Right lobe of liver (tissue), 4 donors: ENCODE results near the gene SLCO2A1.

Experiments
- CTCF ChIP-seq, 4 donors: fragments of 200-600 bp in 3 of 4; fragments of 450-650 bp in 1 of 4; IDR thresholded peaks; one replicate each; pipeline versions ENCODE4 v1.5.1 to v1.8.0; 2016 to 2022; ENCODE audit warnings: antibody characterized with exemption in 4 of 4, mild to moderate bottlenecking in 2 of 4
- POLR2A ChIP-seq: fragments of 450-650 bp; IDR thresholded peaks from one replicate; pipeline ENCODE4 v1.6.1; 2017; ENCODE audit warnings: antibody characterized with exemption, mild to moderate bottlenecking
- donor health status: DM: no; HTN: no; CAD: no.
- donor health status: DM: no; HTN: no; CAD: no.
- donor health status: DM: no; HTN: yes; CAD: no.

GRCh38 chr3:133886031-133886722 lies 143.5 kb downstream of the SLCO2A1 start:
- TF ChIP-seq CTCF (IDR thresholded peaks at IDR 0.05) = no peak
- no peak for TF ChIP-seq POLR2A
